HG02759 (cell line): ENCODE measurements around the gene TCHP.

Experiments
- ATAC-seq: cut with Tn5 transposase; IDR thresholded peaks from one replicate; pipeline ENCODE4 v1.9.1; 2021; ENCODE audit warnings: mild to moderate bottlenecking, moderate library complexity; ENCODE audit not compliant: unreplicated experiment

Gene TCHP

DNA sequence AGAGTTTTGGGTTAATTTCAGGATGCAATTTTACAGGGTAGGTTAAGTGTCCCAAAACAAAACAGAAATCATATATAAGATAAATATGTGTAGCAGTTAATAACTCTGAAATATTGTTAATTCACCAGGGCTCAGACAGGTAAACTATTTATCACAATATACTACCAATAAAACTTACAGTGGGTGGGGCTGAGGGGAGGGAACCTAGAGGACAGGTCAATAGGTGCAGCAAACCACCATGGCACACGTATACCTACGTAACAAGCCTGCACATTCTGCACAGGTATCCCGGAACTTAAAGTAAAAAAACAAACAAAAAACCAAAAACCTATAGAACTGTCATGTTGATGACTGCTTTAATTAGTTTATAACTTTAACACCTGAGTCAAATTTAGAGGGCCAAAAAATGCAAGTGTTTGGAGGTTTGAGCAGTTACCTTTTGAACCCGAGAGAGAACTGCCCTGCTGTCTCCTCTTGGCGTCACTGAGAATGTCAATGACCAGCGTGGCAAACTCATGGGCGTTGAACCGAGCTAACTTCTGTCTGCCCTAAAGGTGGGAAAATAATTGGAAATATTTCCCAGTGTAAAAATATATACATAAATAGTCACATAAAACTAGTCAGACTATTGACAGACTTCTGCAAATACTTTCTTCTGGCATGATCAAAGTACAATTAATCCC lies 59.5 kb downstream of the TCHP start:
- ATAC-seq, result no peak

DNA sequence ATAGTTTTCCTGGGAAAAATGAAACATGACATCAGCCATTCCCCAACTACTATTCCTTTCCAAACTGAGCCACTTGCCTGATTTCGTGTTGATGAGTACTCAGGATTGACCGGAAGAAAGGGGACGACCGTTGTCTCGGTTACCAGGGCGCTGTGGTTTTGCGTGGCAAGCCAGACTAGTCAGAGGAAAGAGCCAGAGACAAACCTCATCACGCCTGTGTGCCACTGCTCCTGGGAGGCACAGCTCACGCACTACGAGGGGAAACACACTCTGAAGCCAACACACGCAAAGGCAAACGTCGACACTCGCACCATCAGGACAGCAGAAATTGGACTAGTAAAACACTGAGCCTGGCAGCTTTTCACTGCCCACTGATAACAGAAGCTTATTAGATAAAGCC lies 61.1 kb downstream of the TCHP start:
- no peak for ATAC-seq

DNA sequence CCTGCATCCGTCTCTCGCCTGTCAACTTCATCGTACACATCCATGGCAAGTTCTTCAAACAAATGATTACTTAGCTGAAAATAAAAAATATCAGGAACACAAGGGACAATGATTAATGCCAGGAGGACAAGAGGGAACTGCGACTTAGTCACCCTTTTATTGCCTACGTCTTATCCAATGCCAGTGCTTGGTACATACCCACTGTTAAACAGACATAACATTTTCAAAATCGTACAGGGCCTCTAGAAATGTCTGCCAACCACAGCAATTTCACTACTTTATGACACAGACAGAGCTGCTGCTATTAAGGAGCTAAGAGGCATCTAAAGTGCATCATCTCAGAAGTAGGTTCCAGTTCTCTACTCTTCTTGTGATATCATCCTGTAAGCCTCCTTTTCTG lies 61.5 kb downstream of the TCHP start:
- ATAC-seq, result no peak

DNA sequence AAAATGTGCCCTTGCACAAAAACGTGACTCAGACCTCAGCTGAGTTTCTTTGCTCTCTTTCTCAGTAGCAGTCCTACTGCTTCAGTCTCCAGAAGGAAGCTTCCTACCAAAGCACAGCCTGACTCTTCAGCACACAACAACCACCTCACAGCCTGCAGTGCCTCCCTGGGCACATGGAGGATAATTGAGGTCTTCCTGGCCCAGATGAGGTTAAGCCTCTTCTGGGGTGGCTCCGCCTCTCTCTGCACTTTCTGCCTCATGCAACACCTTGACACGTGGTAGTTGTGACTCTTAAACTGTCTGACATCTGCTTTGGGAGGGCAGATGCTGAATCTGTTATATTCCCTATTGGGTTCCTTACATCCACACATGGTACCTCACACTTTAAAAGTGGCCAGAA lies 62.3 kb downstream of the TCHP start:
- no peak for ATAC-seq

DNA sequence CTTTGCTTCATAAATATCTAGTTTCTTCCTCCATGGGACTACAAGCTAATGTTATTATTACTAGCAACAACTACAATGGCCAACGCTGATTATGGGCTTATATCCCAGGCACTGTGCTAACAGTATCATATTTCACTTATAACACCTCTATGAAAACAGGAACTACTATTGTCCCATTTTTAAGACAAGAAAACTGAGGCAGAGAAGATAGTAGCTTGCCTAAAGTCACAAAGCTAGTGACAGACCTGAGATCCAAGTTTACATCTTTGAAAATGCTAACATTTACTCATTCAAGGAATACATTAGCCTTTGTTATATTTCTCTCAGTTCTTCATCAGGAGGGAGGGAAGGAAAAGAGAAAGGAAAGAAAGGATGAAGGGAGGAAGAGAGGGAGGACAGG lies 63.3 kb downstream of the TCHP start:
- ATAC-seq, result no peak

DNA sequence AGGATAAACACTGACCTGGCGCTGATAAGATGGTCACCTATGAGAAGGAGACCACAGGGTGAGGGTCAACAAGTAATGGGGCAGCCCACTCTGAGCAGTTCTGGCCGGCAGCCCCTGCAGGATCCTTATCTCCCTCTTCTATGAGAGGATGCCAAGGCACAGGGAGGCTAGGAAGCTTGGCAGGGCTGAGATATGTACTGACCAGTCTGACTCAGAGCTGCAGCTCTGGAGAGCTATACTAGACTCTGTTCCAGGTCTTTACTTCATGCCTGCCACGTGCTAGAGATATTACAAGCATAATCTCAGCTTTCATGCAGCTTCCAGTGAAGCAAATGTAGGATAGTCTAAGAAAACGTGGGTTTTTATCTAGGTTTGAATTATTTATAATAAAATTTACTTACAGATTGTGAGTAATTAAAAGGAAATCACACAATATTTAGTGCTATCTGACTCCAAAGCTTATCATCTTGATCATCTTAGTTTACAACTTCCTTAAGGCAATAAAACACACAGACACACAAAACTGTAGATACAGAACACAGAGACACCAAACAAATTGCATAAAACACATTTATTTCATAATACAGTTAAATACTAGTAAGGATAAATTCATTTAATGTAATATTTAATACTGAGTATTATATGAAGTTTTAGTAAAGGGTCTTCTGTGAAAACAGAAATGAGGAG lies 63.8 kb downstream of the TCHP start:
- ATAC-seq, result no peak

DNA sequence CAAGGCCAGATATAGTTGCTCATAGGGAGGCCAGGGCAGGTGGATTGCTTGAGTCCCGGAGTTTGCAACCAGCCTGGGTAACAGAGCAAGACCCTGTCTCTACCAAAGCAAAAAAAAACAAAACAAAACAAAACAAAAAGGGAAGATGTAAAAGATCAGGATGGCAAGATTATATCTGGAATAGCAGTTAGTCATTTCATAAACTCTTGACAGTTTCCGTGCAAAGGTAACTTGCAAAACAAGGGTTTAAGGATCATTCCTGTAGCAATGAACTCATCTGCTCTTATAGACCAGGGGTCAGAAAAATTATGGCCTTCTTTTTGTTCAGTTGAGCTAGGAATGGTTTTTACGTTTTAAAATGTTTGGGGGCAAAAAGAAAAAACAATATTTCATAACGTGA lies 66.5 kb downstream of the TCHP start:
- no peak for ATAC-seq

DNA sequence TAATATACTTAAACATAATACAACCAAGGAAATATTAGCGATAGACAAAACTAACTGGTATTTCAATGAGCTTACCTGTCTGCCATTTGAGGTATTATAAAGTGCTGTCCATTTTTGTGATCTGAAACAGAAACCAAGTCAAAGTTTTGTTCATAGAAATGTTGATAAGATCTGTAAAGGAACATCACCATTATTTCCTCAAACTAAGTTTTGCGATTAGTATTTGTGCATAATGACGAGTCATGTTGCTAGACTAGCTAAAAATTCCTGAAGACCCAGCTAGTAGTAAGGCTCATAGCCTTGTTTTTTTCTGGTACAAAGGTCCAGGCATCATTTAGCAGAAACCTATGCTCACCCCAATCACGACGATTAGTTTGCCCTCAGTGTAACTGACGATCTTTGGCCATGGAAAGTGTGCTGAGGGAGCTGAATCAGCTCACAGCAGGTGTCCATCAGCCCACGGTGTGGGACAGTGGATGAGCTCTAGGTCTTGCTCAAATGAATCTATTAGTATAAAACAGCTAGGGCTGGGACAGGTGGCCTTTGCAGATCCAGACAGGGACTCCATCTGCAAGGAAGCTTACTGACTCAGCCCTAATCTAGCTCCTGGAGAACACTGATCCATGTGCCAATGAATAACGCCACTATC lies 67.4 kb downstream of the TCHP start:
- ATAC-seq, result no peak
